Measurements from ENCODE around the gene TBX20. TPM values are rescaled to one million over a fixed set of nuclear protein-coding genes. Genes with fewer than 3 reads are reported as not detected.
"Not testable (repeated sequence)": the region's sequence is repeated elsewhere in the genome, so short reads cannot be mapped to it uniquely, and the experiment has no call there.

Gene TBX20
- total and polyA plus RNA-seq, 3 experiments from 2014 or later = not detected

DNA sequence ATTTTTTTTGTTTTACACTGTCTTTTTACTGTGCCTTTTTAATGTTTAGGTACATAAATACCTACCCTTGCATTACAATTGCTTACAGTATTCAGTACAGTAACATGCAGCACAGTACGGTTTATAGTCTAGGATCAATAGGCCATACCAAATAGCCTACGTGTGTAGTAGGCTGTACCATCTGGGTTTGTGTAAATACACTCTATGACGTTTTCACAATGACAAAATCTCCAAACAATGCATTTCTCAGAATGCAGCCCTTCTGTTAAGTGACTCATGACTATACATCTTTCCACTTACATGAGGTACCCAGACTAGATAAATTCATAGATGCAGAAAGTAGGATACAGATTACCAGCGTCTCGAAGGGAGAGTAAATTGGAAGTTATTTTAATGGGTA is 26.5 kb downstream of the TBX20 start:
- H3K9me3 ChIP-seq (ENCODE audit: low read length); H3K27ac ChIP-seq (ENCODE audit: low read depth, low read length); H3K9me3 Mint-ChIP-seq; H3K4me1 Mint-ChIP-seq; CTCF ChIA-PET; H3K4me3 Mint-ChIP-seq; POLR2A ChIA-PET; DNase-seq; H3K4me3 ChIP-seq (ENCODE audit: low read length); H3K36me3 ChIP-seq (ENCODE audit: insufficient read depth, low read length); H3K27me3 ChIP-seq (ENCODE audit: insufficient read depth, low read length, poor library complexity, severe bottlenecking); H3K4me1 ChIP-seq (ENCODE audit: insufficient read depth, low read length); H3K27me3 Mint-ChIP-seq; H3K36me3 Mint-ChIP-seq; H3K27ac Mint-ChIP-seq: not testable (repeated sequence)

GRCh38 chr7:35222445-35222844 is 31.5 kb downstream of the TBX20 start:
- H3K27ac Mint-ChIP-seq; DNase-seq; H3K36me3 Mint-ChIP-seq; H3K4me3 Mint-ChIP-seq; H3K27me3 ChIP-seq (ENCODE audit: insufficient read depth, low read length, poor library complexity, severe bottlenecking); H3K27ac ChIP-seq (ENCODE audit: low read depth, low read length); H3K9me3 Mint-ChIP-seq; CTCF ChIA-PET; H3K9me3 ChIP-seq (ENCODE audit: low read length); H3K4me1 ChIP-seq (ENCODE audit: insufficient read depth, low read length); H3K36me3 ChIP-seq (ENCODE audit: insufficient read depth, low read length); POLR2A ChIA-PET; H3K4me3 ChIP-seq (ENCODE audit: low read length); H3K4me1 Mint-ChIP-seq: not testable (repeated sequence)
- H3K27me3 Mint-ChIP-seq = peaks cover 3 to 22% of the 10 kb centered on the region in 2 donors

DNA sequence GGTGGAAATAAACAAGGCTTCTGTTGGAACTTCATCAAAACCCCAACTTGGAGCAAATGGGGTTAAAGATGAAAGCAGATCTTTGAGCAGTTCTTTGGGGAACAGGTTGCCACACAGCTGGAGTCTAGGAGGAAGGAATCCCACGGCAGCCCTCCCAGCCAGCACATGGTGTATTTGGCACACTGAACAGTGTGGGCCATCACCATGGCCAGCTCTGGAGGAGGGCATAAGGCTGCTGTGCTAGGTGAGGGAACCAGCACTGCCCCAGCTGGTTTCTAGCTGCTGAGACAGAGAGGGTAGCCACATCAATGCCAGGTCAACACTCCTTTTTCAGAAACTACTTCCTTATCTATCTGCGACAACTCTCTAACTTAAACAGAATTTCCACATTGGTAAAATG is 33.7 kb downstream of the TBX20 start:
- POLR2A ChIA-PET; H3K4me1 ChIP-seq (ENCODE audit: insufficient read depth, low read length); CTCF ChIA-PET; H3K4me3 ChIP-seq (ENCODE audit: low read length); H3K27ac Mint-ChIP-seq; H3K9me3 Mint-ChIP-seq; H3K36me3 Mint-ChIP-seq; H3K27me3 ChIP-seq (ENCODE audit: insufficient read depth, low read length, poor library complexity, severe bottlenecking); DNase-seq; H3K27ac ChIP-seq (ENCODE audit: low read depth, low read length); H3K36me3 ChIP-seq (ENCODE audit: insufficient read depth, low read length); H3K4me1 Mint-ChIP-seq; H3K4me3 Mint-ChIP-seq; H3K9me3 ChIP-seq (ENCODE audit: low read length): not testable (repeated sequence)
- peaks cover 3 to 28% of the 10 kb centered on the region in 2 donors for H3K27me3 Mint-ChIP-seq

- H3K4me3 ChIP-seq (ENCODE audit: low read length); H3K4me3 Mint-ChIP-seq; H3K27ac ChIP-seq (ENCODE audit: low read depth, low read length); H3K4me1 ChIP-seq (ENCODE audit: insufficient read depth, low read length); H3K9me3 Mint-ChIP-seq; H3K4me1 Mint-ChIP-seq; H3K9me3 ChIP-seq (ENCODE audit: low read length); H3K27me3 ChIP-seq (ENCODE audit: insufficient read depth, low read length, poor library complexity, severe bottlenecking); POLR2A ChIA-PET; H3K36me3 ChIP-seq (ENCODE audit: insufficient read depth, low read length); H3K27ac Mint-ChIP-seq; DNase-seq; H3K36me3 Mint-ChIP-seq; CTCF ChIA-PET: not testable (repeated sequence)
- H3K27me3 Mint-ChIP-seq = peaks cover 3 to 35% of the 10 kb centered on the region in 2 donors
These were observed 37.9 kb downstream of the TBX20 start for GRCh38 chr7:35216033-35216432.

GRCh38 chr7:35215063-35215462 is 38.8 kb downstream of the TBX20 start:
- DNase-seq; H3K9me3 ChIP-seq (ENCODE audit: low read length); H3K4me1 Mint-ChIP-seq; H3K27ac ChIP-seq (ENCODE audit: low read depth, low read length); H3K27me3 ChIP-seq (ENCODE audit: insufficient read depth, low read length, poor library complexity, severe bottlenecking); CTCF ChIA-PET; H3K36me3 ChIP-seq (ENCODE audit: insufficient read depth, low read length); H3K36me3 Mint-ChIP-seq; H3K27ac Mint-ChIP-seq; H3K9me3 Mint-ChIP-seq; POLR2A ChIA-PET; H3K4me1 ChIP-seq (ENCODE audit: insufficient read depth, low read length); H3K4me3 ChIP-seq (ENCODE audit: low read length); H3K4me3 Mint-ChIP-seq: not testable (repeated sequence)
- peaks cover 3 to 31% of the 10 kb centered on the region in 2 donors for H3K27me3 Mint-ChIP-seq

DNA sequence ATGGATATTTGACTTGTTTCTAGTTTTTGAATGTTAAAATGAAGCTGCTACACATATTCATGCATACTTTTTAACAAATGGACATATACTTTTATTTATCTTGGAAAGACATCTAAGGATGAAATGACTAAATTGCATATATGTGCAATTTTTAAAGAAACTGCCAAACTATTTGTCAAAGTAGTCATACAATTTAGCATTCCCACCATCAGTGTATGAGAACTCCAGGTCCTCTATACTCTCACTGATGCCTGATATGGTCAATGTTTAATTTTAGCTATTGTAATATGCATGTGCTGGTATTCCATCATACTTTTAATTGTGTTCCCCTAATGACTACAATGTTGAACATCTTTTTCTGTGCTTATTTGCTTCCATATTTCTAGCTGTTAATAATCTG is 47.0 kb downstream of the TBX20 start:
- H3K27me3 ChIP-seq (ENCODE audit: insufficient read depth, low read length, poor library complexity, severe bottlenecking); H3K4me3 ChIP-seq (ENCODE audit: low read length); H3K4me3 Mint-ChIP-seq; CTCF ChIA-PET; POLR2A ChIA-PET; H3K27ac Mint-ChIP-seq; H3K36me3 Mint-ChIP-seq; H3K4me1 Mint-ChIP-seq; H3K9me3 ChIP-seq (ENCODE audit: low read length); H3K4me1 ChIP-seq (ENCODE audit: insufficient read depth, low read length); DNase-seq; H3K27me3 Mint-ChIP-seq; H3K27ac ChIP-seq (ENCODE audit: low read depth, low read length); H3K9me3 Mint-ChIP-seq; H3K36me3 ChIP-seq (ENCODE audit: insufficient read depth, low read length): not testable (repeated sequence)

DNA sequence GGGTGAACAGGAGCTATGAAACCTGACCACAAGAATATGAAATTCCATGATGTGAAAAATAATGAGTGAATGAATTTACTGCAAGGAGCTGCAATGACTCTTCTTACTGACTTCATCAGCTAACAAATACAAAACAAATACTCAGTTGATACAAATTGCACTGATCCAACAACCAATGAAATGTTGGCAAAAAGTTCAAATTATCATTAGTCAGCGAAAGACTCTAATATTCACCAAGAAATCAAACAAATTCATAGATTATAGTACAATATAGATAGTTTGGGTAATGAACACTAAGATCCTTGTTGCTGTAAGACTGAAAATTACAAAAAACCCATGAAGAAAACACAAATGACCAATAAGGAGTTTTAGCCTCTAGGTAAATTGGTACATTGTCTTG is 49.0 kb downstream of the TBX20 start:
- H3K4me1 Mint-ChIP-seq, H3K36me3 Mint-ChIP-seq: not testable (repeated sequence)

GRCh38 chr7:35204031-35204430 is 49.9 kb downstream of the TBX20 start:
- H3K9me3 ChIP-seq (ENCODE audit: low read length); H3K27ac ChIP-seq (ENCODE audit: low read depth, low read length); H3K4me1 ChIP-seq (ENCODE audit: insufficient read depth, low read length); H3K9me3 Mint-ChIP-seq; DNase-seq; H3K4me1 Mint-ChIP-seq; H3K36me3 ChIP-seq (ENCODE audit: insufficient read depth, low read length); H3K27me3 Mint-ChIP-seq; H3K4me3 Mint-ChIP-seq; POLR2A ChIA-PET; H3K27me3 ChIP-seq (ENCODE audit: insufficient read depth, low read length, poor library complexity, severe bottlenecking); H3K36me3 Mint-ChIP-seq; CTCF ChIA-PET; H3K4me3 ChIP-seq (ENCODE audit: low read length): not testable (repeated sequence)
- peak overlapping the region in 1 of 8 donors; percentile 34 for H3K27ac Mint-ChIP-seq

More for the DNA sequence above, 49.0 kb downstream of the TBX20 start:
- H3K9me3 ChIP-seq (ENCODE audit: low read length); H3K27me3 Mint-ChIP-seq; H3K27ac ChIP-seq (ENCODE audit: low read depth, low read length); H3K4me3 Mint-ChIP-seq; H3K9me3 Mint-ChIP-seq; H3K4me1 ChIP-seq (ENCODE audit: insufficient read depth, low read length); CTCF ChIA-PET; DNase-seq; H3K36me3 ChIP-seq (ENCODE audit: insufficient read depth, low read length); H3K27ac Mint-ChIP-seq; POLR2A ChIA-PET; H3K27me3 ChIP-seq (ENCODE audit: insufficient read depth, low read length, poor library complexity, severe bottlenecking); H3K4me3 ChIP-seq (ENCODE audit: low read length): not testable (repeated sequence)

DNA sequence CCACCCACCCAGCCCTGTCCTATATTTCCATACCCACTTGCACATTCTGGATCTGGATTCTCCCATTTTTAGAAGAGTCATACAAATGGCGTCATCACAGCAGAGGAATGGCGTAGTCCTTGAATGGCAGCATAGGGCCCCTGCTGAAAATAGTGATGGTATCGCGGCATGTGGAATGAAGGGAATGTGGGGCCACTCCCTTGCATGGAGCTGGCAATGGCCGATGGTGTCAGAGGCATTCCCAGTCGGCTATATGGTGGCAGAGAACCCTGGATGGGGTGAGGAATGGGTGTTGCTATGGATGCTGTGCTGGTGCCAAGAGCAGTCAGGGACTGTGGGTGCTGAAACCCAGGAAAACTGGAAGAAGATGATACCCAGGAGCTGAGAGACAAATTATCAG is 51.5 kb downstream of the TBX20 start:
- CTCF ChIA-PET; H3K36me3 ChIP-seq (ENCODE audit: insufficient read depth, low read length); H3K4me1 Mint-ChIP-seq; H3K27ac Mint-ChIP-seq; H3K27ac ChIP-seq (ENCODE audit: low read depth, low read length); H3K4me3 Mint-ChIP-seq; H3K9me3 Mint-ChIP-seq; H3K4me3 ChIP-seq (ENCODE audit: low read length); H3K36me3 Mint-ChIP-seq; H3K4me1 ChIP-seq (ENCODE audit: insufficient read depth, low read length); H3K27me3 Mint-ChIP-seq; DNase-seq; H3K9me3 ChIP-seq (ENCODE audit: low read length); POLR2A ChIA-PET; H3K27me3 ChIP-seq (ENCODE audit: insufficient read depth, low read length, poor library complexity, severe bottlenecking): not testable (repeated sequence)
